Measurements from ENCODE around the gene ONECUT3.

Gene ONECUT3

GRCh38 chr19:1824252-1824622 is 70.9 kb downstream of the ONECUT3 start:
- H3K4me3 ChIP-seq (ENCODE audit: low read depth, low read length): no peak overlapping the region
- TF ChIP-seq, protein P1, sequence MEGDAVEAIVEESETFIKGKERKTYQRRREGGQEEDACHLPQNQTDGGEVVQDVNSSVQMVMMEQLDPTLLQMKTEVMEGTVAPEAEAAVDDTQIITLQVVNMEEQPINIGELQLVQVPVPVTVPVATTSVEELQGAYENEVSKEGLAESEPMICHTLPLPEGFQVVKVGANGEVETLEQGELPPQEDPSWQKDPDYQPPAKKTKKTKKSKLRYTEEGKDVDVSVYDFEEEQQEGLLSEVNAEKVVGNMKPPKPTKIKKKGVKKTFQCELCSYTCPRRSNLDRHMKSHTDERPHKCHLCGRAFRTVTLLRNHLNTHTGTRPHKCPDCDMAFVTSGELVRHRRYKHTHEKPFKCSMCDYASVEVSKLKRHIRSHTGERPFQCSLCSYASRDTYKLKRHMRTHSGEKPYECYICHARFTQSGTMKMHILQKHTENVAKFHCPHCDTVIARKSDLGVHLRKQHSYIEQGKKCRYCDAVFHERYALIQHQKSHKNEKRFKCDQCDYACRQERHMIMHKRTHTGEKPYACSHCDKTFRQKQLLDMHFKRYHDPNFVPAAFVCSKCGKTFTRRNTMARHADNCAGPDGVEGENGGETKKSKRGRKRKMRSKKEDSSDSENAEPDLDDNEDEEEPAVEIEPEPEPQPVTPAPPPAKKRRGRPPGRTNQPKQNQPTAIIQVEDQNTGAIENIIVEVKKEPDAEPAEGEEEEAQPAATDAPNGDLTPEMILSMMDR (IDR thresholded peaks at IDR 0.05; ENCODE audit: borderline replicate concordance, insufficient read depth, low read depth, low read length): no peak

DNA sequence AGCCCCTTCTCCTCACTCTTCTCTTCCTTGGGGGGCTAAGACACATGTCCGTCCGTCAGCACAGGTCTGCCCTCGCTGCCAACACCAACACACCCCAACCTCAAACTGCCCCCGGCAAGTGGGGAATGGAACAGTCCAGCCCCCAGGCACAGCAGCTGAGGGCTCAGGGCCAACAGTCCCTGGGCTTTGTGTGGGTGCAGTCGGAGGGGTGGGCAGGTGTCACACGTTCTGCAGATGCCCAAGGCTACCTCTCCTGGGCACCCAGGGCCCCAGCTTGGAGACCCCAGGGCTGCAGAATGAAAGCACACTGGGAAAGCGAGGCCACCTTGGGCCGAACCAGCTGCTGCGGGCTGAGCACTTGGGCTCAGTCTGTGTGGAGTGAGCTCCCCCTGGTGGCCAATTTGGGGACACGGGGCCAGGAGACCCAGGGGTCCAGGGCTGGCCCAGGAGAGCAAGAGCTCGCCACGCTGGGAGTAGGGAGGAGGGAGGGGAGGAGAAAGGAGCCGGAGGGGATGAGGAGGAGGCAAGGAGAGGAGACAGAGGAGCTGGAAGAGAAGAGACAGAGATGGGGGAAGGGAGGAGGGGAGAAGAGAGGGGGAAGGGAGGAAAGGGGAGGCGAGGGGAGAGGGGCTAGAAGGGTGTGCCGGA is 72.7 kb downstream of the ONECUT3 start:
- TF ChIP-seq, protein P1 (IDR thresholded peaks at IDR 0.05; ENCODE audit: borderline replicate concordance, insufficient read depth, low read depth, low read length): peak; percentile 92
- H3K4me3 ChIP-seq (ENCODE audit: low read depth, low read length): no peak overlapping the region

GRCh38 chr19:1826557-1827521 is 73.5 kb downstream of the ONECUT3 start:
- TF ChIP-seq, protein P1 (IDR thresholded peaks at IDR 0.05; ENCODE audit: borderline replicate concordance, insufficient read depth, low read depth, low read length): no peak
- H3K4me3 ChIP-seq (ENCODE audit: low read depth, low read length): no peak overlapping the region

DNA sequence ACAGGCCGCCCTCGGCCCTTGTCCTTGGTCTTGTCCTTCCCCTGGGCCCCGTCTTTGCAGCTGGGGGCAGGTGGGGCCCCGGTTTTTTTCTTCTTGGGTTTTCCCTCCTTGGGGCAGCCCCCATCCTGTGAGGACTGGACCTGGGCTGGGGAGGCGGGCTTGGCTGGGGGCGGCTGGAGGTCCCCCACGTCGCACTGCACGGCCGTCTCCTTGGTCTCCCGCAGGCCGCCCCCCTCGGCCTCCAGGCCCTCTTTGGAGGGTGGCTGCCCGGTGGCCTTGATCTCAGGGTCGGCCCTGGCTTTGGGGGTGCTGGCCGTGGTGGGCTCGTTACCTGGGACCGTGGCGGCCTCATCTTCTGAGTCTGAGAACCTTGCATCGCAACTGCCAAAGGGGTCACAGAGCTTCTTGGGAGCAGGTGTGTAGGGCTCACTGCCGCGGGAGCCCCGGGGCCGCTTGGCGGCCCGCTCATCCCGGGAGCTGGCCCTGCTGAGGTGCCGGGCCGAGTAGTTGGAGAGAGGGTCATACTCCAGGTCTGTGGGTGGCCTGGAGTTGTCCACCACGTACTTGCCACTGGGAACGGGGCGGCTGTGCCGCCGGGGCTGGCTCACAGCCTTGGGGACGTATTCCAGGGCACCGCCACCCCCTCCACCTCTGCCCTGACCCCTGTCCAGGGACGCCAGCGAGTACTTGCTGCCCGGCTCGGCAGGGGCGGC is 74.4 kb downstream of the ONECUT3 start:
- TF ChIP-seq, protein P1 (IDR thresholded peaks at IDR 0.05; ENCODE audit: borderline replicate concordance, insufficient read depth, low read depth, low read length): no peak
- H3K4me3 ChIP-seq (ENCODE audit: low read depth, low read length): no peak overlapping the region

GRCh38 chr19:1828279-1829238 is 75.3 kb downstream of the ONECUT3 start:
- H3K4me3 ChIP-seq (ENCODE audit: low read depth, low read length): no peak overlapping the region
- TF ChIP-seq, protein P1 (IDR thresholded peaks at IDR 0.05; ENCODE audit: borderline replicate concordance, insufficient read depth, low read depth, low read length): no peak

DNA sequence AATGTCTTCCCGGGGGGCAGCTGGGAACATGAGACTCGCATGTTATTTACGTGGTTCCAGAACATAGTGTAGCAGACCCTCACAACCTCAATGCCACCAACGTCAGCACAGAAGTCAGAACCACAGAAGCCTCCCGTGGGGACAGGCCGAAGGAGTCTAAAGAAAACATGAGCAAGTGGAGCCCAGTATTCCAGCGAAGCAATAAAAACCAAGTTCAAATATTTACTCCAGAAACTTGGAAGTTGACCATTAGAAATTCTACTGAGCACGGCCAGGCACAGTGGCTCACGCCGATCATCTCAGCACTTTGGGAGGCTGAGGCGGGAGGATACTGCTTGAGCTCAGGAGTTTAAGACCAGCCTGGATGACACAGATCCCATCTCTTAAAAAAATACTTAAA is 76.7 kb downstream of the ONECUT3 start:
- TF ChIP-seq, protein P1 (IDR thresholded peaks at IDR 0.05; ENCODE audit: borderline replicate concordance, insufficient read depth, low read depth, low read length): no peak
- H3K4me3 ChIP-seq (ENCODE audit: low read depth, low read length): no peak overlapping the region
